HG03439 (cell line): ENCODE results near the gene P3R3URF.

Experiments used
- ATAC-seq: cut with Tn5 transposase; IDR thresholded peaks from one replicate; pipeline ENCODE4 v1.9.1; 2021; ENCODE audit warnings: mild to moderate bottlenecking, moderate library complexity; ENCODE audit not compliant: unreplicated experiment

Gene P3R3URF

GRCh38 chr1:46133781-46134350 is 42.4 kb downstream of the P3R3URF start:
- no peak for ATAC-seq

DNA sequence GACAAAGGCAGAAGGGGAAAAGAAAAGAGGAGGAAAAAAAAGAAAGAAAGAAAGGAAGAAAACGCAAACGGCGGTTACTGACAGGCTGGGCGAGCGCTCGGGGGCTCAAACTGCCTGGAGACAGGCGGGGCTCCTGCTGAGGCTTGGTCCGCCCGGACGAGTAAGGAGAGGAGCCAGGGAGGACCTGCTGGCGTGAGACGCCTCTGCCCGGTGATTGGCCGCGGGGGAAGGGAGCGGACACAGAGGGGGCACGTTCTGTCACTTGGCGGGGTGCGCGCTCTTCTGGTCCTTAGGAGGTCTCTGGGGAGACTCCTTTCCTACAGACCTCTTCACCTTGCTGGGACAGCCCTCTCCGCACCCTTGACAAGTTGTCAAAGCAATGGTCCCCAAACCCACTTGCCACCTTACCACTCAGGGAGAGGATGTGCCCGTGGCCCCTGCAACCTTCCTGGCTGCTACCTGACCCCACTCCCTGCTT is 43.1 kb downstream of the P3R3URF start:
- ATAC-seq: peak; percentile 54

- ATAC-seq: peak; percentile 86
Measured at GRCh38 chr1:46132529-46133180, 43.6 kb downstream of the P3R3URF start, which contains the start of gene PIK3R3. TSS of gene PIK3R3 (minus strand) at chr1:46132629. CDS start at chr1:46131952, 677 bp downstream.

DNA sequence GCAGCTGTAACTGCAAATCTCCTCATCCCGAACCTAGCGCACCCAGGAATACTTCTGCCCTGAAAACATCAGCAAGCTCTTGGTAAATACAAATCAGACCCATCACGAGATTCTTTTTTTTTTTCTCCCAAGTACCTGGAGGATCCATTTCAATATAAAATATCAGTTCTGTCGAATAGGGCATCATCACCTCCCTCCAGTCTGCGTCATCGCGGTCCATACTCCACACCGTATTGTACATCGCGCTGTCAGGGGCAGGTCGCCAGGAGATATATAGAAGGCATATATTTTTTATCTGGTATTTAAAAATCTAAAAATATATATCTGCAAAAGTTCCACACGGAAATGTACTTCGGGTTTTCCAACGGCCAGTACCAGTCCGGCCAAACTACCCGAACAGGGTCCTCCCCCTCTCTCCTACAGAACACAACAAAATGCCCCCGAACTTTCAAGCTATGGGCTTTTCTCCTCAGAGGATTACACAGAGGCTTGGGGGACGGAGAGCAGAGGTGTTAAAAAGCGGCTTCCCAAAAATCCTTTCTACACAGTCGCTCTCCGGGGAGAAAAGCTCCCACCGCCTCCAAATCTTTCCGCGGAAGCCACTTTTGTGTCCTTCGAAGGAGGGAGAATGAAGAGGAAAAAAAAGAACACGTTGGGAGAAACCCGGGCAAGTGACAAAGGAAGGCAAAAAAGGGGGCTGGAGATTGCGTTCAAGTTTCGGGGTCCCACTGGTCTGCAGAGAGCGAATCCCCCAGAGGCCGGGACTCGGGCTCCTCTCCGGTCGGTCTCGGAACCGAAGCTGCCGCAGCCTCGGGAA is 44.4 kb downstream of the P3R3URF start:
- no peak for ATAC-seq

DNA sequence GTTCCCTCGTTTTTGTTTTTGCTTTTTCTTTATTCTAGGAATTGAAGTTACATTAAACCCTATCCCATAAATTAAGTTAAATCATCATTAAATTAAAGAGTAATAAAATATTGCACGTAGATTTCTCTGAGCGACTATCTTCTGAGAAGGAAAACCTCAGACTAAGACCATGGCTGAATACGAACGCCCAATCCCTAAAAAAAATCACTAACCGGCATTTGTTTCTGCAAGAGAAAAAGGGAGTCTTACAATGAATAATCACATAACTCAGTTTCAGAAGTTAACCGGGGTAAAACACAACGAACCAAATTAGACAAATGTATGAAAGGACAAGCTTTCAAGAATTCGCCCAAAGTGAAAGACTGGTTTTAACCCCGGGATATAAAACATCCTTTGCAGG is 45.2 kb downstream of the P3R3URF start:
- no peak for ATAC-seq

GRCh38 chr1:46130606-46131005 is 45.7 kb downstream of the P3R3URF start:
- ATAC-seq: no peak

- no peak for ATAC-seq
Measured at GRCh38 chr1:46130121-46130520, 46.2 kb downstream of the P3R3URF start.

- no peak for ATAC-seq
Measured at GRCh38 chr1:46128344-46128743, 47.9 kb downstream of the P3R3URF start.
